Endothelial cell of umbilical vein (primary cell): ENCODE measurements around the gene NELL2.

ENCODE experiments used
- CTCF ChIP-seq, 2 donors: IDR thresholded peaks; 1 replicate in 1 of 2; 2 replicates in 1 of 2; pipeline ENCODE4 v1.5.1; 2011; ENCODE audit warnings: low read length in 2 of 2, mild to moderate bottlenecking in 2 of 2, moderate library complexity in 2 of 2, control low read depth in 1 of 2, inconsistent platforms in 1 of 2, low read depth in 1 of 2; ENCODE audit not compliant: insufficient read depth in 1 of 2; ENCODE audit errors: extremely low read depth in 1 of 2
- EZH2 ChIP-seq: IDR thresholded peaks from 2 replicates; pipeline ENCODE4 v1.6.1; 2012; ENCODE audit warnings: borderline replicate concordance, low read depth, mild to moderate bottlenecking, moderate library complexity, low read length, inconsistent platforms; ENCODE audit not compliant: severe bottlenecking
- FOS ChIP-seq: IDR thresholded peaks from 2 replicates; pipeline ENCODE4 v1.6.1; 2011; ENCODE audit warnings: mild to moderate bottlenecking, low read length, moderate library complexity, borderline replicate concordance; ENCODE audit not compliant: insufficient read depth
- MYC ChIP-seq: IDR thresholded peaks from one replicate; pipeline ENCODE4 v1.6.1; 2011; ENCODE audit warnings: mild to moderate bottlenecking, low read depth, low read length
- POLR2A ChIP-seq: IDR thresholded peaks from 2 replicates; pipeline ENCODE4 v1.6.1; 2012; ENCODE audit warnings: low read depth, mild to moderate bottlenecking, control low read depth, low read length
- POLR2AphosphoS5 ChIP-seq: IDR thresholded peaks from 2 replicates; pipeline ENCODE4 v1.6.1; 2012; ENCODE audit warnings: low read depth, mild to moderate bottlenecking, control low read depth, low read length, moderate library complexity; ENCODE audit not compliant: insufficient read depth
- TF ChIP-seq, protein P1 (sequence below): IDR thresholded peaks from 2 replicates; pipeline ENCODE4 v1.6.1; 2011; ENCODE audit not compliant: insufficient read depth, insufficient read length

DNA sequence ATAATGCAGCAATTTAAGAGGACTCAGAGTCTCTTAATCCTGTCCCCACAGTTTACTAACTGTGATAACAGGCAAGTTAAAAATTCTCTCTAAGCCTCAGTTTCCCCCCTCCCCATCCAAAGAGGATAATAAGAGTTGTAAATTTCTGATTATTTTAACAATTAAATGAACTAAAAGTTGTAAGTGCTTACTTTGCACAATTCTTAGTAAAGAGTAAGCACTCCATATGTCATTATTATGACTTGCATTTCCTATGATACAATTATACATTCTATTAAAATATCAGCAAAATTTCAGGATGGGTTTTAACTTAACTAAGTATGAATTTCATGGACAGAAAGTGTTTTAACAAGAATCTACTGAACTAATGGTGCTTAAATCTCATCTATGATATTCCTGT, 80.1 kb downstream of the NELL2 start:
- TF ChIP-seq CTCF (IDR thresholded peaks at IDR 0.05; ENCODE audit: extremely low read depth in 1 of 2, insufficient read depth in 1 of 2, low read depth in 1 of 2, low read length in 2 of 2), result no peak
- TF ChIP-seq EZH2, result no peak
- TF ChIP-seq FOS, result no peak
- no peak for TF ChIP-seq POLR2AphosphoS5
- TF ChIP-seq, protein P1, sequence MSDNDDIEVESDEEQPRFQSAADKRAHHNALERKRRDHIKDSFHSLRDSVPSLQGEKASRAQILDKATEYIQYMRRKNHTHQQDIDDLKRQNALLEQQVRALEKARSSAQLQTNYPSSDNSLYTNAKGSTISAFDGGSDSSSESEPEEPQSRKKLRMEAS, result no peak
- TF ChIP-seq POLR2A, result no peak
- TF ChIP-seq MYC, result no peak
